Heart right ventricle (tissue), 16 donors: Measurements from ENCODE around the gene ADAM10. TPM values are rescaled to one million over a fixed set of nuclear protein-coding genes. Genes with fewer than 3 reads are reported as not detected.

Source experiments
- ATAC-seq, 8 donors: fragments of 200-7000 bp; cut with Tn5 transposase; one replicate each; pipeline ENCODE4 v1.9.1; 2020; ENCODE audit warnings: mild to moderate bottlenecking in 8 of 8, moderate library complexity in 8 of 8, moderate number of reproducible peaks in 1 of 8
- DNase-seq, 2 donors: peaks; one replicate each; pipeline ENCODE4 v3.0.0-alpha.2; 2020
- H3K27ac ChIP-seq, 10 donors: fragments of 200-600 bp; sonication (generic) in 2 of 10; one replicate each; pipeline versions ENCODE4 v1.5.0 to v1.8.0; 2020 to 2022; ENCODE audit warnings: mild to moderate bottlenecking in 3 of 10
- H3K27me3 ChIP-seq, 7 donors: fragments of 200-600 bp; one replicate each; pipeline ENCODE4 v1.8.0; 2021 to 2022; ENCODE audit warnings: mild to moderate bottlenecking in 2 of 7
- H3K36me3 ChIP-seq, 9 donors: fragments of 200-600 bp; sonication (generic) in 1 of 9; one replicate each; pipeline versions ENCODE4 v1.5.0 to v1.8.0; 2020 to 2022; ENCODE audit warnings: mild to moderate bottlenecking in 2 of 9
- H3K4me1 ChIP-seq, 9 donors: fragments of 200-600 bp; sonication (generic) in 1 of 9; one replicate each; pipeline versions ENCODE4 v1.5.0 to v1.8.0; 2020 to 2022; ENCODE audit warnings: mild to moderate bottlenecking in 4 of 9
- H3K4me3 ChIP-seq, 10 donors: fragments of 200-600 bp; sonication (generic) in 2 of 10; one replicate each; pipeline versions ENCODE4 v1.5.0 to v1.8.0; 2020 to 2022; ENCODE audit warnings: mild to moderate bottlenecking in 7 of 10, moderate library complexity in 2 of 10
- H3K9me3 ChIP-seq, 11 donors: fragments of 200-600 bp in 10 of 11; sonication (generic) in 2 of 11; one replicate each; pipeline versions ENCODE4 v1.5.0 to v1.8.0; 2013 to 2022; ENCODE audit warnings: mild to moderate bottlenecking in 2 of 11, control low read depth in 1 of 11, moderate library complexity in 1 of 11
- WGBS, 2 donors: extraction: QIAGEN DNeasy Blood & Tissue Kit; methylation state at CpG; one replicate each; pipeline ENCODE4 v1.1.7; 2013; ENCODE audit warnings: inconsistent platforms in 1 of 2; 5-methylcytosine and 5-hydroxymethylcytosine counted together
- intact Hi-C, 10 donors: fragments of 100-400 bp; cut with DNase I; formaldehyde crosslinking; loops; one replicate each; pipeline versions ENCODE4 v1.11.1 to v1.14.2; 2022
- polyA plus RNA-seq, 2 donors: library from polyadenylated mRNA; stranded (reverse); fragments of 200-250 nt; gene quantifications; one replicate each; pipeline ENCODE4 v1.2.3, GENCODE V29; 2013
- total RNA-seq, 10 donors: library from RNA; stranded (reverse); fragmentation: NEBNext Ultra II Directional in 3 of 10; extraction: Animal tissue kit (Norgen Biotek cat#: 25700) in 3 of 10; gene quantifications; one replicate each; pipeline versions ENCODE4 v1.2.1 to v1.2.4, GENCODE V29; 2021 to 2023
- TF ChIP-seq, protein P1 (sequence below), 9 donors: fragments of 200-600 bp; sonication (generic) in 2 of 9; IDR thresholded peaks; one replicate each; pipeline versions ENCODE4 v1.5.0 to v1.8.0; 2021 to 2022; ENCODE audit warnings: antibody characterized with exemption in 9 of 9, mild to moderate bottlenecking in 5 of 9, moderate library complexity in 1 of 9
- donor health status: Arrhythmogenic right ventricular cardiomyopathy.
- donor health status: ischemic (EF 13 %, LVEDD 7.1; RV severe dilation, severe dysfunction).
- donor health status: healthy with polysubstance abuse.
- donor health status: DM: no; HTN: yes; CAD: no.
- donor health status: DM: no; HTN: no; CAD: no.
- donor health status: ischemic (EF 25% LVEDD 6.9; RV normal size, moderate dysfunction).
- donor health status: ischemic (EF 25% LVEDD 5.7; RV mildly dilated, moderate dysfunction).
- donor health status: healthy.
- donor health status: DM: yes; HTN: yes; CAD: no.
- donor health status: Ischemic cardiomyopathy.
- donor health status: ischemic (EF 35%, LVEDD 5.7; RV mildly dilated, moderate dysfunction).
- donor health status: nonischemic (EF 11% LVEDD 7.7; RV severe dilation, severe dysfunction).
- donor health status: DM: yes; HTN: yes; CAD: no.
- donor health status: PGD.
- donor health status: ischemic (EF 29% LVEDD 5.4; RV normal size, mild dysfunction).
- donor health status: nonischemic (EF 23%, LVEDD 6.1; RV moderate dilation, normal function).

Gene ADAM10
- total and polyA plus RNA-seq, 12 donors, result 10.2 to 110 (median 80.1) TPM

DNA sequence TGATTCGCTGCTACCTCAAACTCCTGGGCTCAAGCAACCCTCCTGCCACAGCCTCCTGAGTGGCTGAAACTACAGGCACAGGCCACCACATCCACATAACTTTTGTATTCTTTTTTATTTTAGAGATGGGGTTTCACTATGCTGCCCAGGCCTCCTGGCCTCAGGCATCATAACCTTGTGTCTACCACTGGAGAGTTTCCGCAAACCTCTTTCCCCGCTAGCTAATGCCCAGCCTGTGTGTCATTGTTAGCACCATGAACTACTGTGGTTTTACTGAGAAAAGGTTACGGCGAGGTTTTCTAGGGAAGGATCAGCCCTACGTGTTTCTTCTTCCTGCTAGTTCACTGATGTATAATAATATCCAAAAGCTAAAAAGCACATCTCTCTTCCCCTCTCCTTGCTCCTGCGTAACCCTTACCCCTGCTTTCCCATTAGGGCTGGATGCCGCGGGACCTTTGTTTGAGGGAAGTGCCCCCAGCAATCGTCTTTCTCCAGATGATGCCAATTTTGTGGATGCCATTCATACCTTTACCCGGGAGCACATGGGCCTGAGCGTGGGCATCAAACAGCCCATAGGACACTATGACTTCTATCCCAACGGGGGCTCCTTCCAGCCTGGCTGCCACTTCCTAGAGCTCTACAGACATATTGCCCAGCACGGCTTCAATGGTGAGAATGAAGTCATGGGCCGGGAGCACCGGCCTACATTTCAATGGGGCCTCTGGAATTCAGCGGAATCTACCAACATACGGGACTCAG lies 204.0 kb downstream of the ADAM10 start:
- Histone ChIP-seq H3K4me3 (no peak overlapping the region), H3K27ac (peak overlapping the region in 8 of 10 donors; percentile 44 to 82 (median 68)), H3K27me3 (no peaks in the 10 kb centered on the region), H3K9me3 (no peaks in the 10 kb centered on the region), H3K4me1 (peaks cover 0 to 42% (median 18%) of the 10 kb centered on the region in 9 donors), H3K36me3 (no peaks in the 10 kb centered on the region)
- WGBS, 2 donors, result 93 to 94% methylated on average over 18 of the region's 18 CpGs
- intact Hi-C loops, result loop anchor here in 2 of 10 donors (2.0 to 10.0 kb wide), 2 partner anchors 21 to 281 kb away; no protein-coding TSS in a partner anchor
- ATAC-seq (no peak), DNase-seq (no peak)
- TF ChIP-seq, protein P1, sequence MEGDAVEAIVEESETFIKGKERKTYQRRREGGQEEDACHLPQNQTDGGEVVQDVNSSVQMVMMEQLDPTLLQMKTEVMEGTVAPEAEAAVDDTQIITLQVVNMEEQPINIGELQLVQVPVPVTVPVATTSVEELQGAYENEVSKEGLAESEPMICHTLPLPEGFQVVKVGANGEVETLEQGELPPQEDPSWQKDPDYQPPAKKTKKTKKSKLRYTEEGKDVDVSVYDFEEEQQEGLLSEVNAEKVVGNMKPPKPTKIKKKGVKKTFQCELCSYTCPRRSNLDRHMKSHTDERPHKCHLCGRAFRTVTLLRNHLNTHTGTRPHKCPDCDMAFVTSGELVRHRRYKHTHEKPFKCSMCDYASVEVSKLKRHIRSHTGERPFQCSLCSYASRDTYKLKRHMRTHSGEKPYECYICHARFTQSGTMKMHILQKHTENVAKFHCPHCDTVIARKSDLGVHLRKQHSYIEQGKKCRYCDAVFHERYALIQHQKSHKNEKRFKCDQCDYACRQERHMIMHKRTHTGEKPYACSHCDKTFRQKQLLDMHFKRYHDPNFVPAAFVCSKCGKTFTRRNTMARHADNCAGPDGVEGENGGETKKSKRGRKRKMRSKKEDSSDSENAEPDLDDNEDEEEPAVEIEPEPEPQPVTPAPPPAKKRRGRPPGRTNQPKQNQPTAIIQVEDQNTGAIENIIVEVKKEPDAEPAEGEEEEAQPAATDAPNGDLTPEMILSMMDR (IDR thresholded peaks at IDR 0.05), result no peak

DNA sequence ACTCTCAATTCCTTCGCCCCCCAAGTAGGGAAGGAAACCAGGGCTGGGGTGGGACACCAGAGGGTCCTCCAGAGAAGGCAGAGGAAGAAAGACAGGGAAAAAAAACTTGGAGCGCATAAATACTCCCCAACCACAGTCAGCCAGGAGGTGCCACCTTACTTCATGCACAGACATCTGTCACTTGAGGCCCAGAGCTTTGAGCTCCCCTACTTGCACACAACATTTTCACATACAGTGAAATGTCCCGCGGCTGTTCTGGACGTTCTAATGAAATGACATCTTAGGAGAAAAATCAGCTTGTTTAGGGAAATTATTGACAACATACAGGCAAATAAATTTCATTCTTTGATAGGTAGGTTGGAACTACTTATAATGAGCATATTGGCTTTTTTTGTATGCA lies 204.8 kb downstream of the ADAM10 start:
- H3K9me3 ChIP-seq, result no peaks in the 10 kb centered on the region
- H3K27me3 ChIP-seq, result no peaks in the 10 kb centered on the region
- intact Hi-C loops, result loop anchor here in 1 of 10 donors (10.0 kb wide), 1 partner anchor 280 kb away; no protein-coding TSS in a partner anchor
- WGBS, 2 donors, result 94 to 95% methylated on average over 5 of the region's 5 CpGs
- no peak overlapping the region for H3K27ac ChIP-seq
- no peaks in the 10 kb centered on the region for H3K36me3 ChIP-seq
- TF ChIP-seq, protein P1 (IDR thresholded peaks at IDR 0.05), result no peak
- H3K4me3 ChIP-seq, result no peak overlapping the region
- peaks cover 0 to 36% (median 17%) of the 10 kb centered on the region in 9 donors for H3K4me1 ChIP-seq
- DNase-seq (no peak), ATAC-seq (no peak)

DNA sequence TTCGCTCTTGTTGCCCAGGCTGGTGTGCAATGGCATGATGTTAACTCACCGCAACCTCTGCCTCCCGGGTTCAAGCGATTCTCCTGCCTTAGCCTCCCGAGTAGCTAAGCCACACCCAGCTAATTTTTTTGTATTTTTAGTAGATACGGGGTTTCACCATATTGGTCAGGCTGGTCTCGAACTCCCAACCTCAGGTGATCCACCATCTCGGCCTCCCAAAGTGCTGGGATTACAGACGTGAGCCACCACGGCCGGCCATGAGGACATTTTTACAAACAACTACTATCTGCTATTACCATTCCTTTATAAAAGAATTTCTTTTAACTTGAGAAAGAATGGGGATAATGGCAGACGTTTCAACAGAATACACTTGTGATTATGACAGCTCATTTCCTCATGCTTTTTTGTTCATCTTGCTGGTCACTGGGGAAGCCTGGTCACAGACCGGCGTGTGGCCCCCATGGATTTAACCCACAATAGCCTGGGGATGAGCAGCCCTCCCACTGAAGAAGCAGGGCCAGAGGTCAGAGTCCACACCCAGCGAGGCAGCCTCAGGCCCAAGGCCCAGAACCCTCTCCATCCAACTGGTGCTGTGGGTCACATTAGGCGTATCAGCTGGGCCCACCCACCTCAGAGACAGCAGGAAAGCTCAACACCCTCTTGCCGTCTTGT lies 205.7 kb downstream of the ADAM10 start:
- DNase-seq (no peak), ATAC-seq (no peak)
- WGBS, 2 donors, result 89 to 91% methylated on average over 17 of the region's 17 CpGs
- H3K27ac ChIP-seq, result no peak overlapping the region
- peaks cover 0 to 2% (median 0%) of the 10 kb centered on the region in 11 donors for H3K9me3 ChIP-seq
- no peak overlapping the region for H3K4me3 ChIP-seq
- no peaks in the 10 kb centered on the region for H3K27me3 ChIP-seq
- peaks cover 0 to 27% (median 11%) of the 10 kb centered on the region in 9 donors for H3K4me1 ChIP-seq
- TF ChIP-seq, protein P1 (IDR thresholded peaks at IDR 0.05), result no peak
- no peaks in the 10 kb centered on the region for H3K36me3 ChIP-seq
- intact Hi-C loops, result loop anchor here in 1 of 10 donors (10.0 kb wide), 1 partner anchor 279 kb away; no protein-coding TSS in a partner anchor

DNA sequence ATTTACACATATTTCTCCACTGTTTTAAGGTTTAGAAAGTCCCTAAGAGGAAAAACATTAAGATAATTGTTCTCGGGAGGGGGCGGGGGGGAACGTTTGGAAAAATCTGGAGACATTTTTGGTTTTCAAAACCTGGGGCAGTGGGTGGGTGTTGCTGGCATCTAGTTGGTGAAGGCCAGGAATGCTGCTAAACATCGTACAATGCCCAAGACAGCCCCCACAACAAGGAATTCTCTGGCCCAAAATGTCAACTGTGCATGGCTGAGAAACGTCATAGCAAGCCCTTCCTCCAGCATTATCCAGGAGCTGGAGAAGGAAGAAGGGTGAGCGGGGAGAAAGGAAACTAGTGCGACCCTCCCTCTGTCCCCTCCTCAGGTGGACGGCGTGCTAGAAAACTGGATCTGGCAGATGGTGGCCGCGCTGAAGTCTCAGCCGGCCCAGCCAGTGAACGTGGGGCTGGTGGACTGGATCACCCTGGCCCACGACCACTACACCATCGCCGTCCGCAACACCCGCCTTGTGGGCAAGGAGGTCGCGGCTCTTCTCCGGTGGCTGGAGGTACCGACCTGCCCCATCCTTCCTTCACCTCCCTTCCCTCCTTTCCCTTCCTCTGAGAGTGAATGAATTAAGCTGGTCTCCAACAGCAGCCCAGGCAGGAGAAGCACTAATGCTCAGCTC lies 208.0 kb downstream of the ADAM10 start:
- Histone ChIP-seq H3K27ac (no peak overlapping the region), H3K9me3 (peaks cover 0 to 3% (median 0%) of the 10 kb centered on the region in 11 donors), H3K4me3 (no peak overlapping the region), H3K4me1 (peaks cover 0 to 6% (median 0%) of the 10 kb centered on the region in 9 donors), H3K36me3 (no peaks in the 10 kb centered on the region), H3K27me3 (no peaks in the 10 kb centered on the region)
- DNase-seq, result no peak
- ATAC-seq, result no peak
- 89 to 90% methylated on average over 22 of the region's 22 CpGs for WGBS, 2 donors
- TF ChIP-seq, protein P1 (IDR thresholded peaks at IDR 0.05), result no peak
- intact Hi-C loops, result loop anchor here in 1 of 10 donors (10.0 kb wide), 1 partner anchor 277 kb away; no protein-coding TSS in a partner anchor
